Measurements from ENCODE around the gene NTRK2. TPM values are rescaled to one million over a fixed set of nuclear protein-coding genes. Genes with fewer than 3 reads are reported as not detected.

The NTRK2 gene
- total RNA-seq, 1 experiment from 2014 or later = not detected

- no peak for DNase-seq (ENCODE audit: low read depth)
Measured at GRCh38 chr9:84681516-84682285, 12.2 kb downstream of the NTRK2 start.

GRCh38 chr9:84686068-84686467 lies 16.5 kb downstream of the NTRK2 start:
- DNase-seq (ENCODE audit: low read depth) = no peak

- DNase-seq (ENCODE audit: low read depth) = no peak
Measured at GRCh38 chr9:84688956-84689355, 19.4 kb downstream of the NTRK2 start.

GRCh38 chr9:84691634-84692033 lies 22.1 kb downstream of the NTRK2 start:
- DNase-seq (ENCODE audit: low read depth) = no peak

GRCh38 chr9:84694248-84694647 lies 24.7 kb downstream of the NTRK2 start:
- DNase-seq (ENCODE audit: low read depth) = no peak

- DNase-seq (ENCODE audit: low read depth) = no peak
Measured at GRCh38 chr9:84697042-84697441, 27.5 kb downstream of the NTRK2 start.

GRCh38 chr9:84697509-84698114 lies 28.1 kb downstream of the NTRK2 start:
- DNase-seq (ENCODE audit: low read depth) = peak; percentile 36

GRCh38 chr9:84698323-84698722 lies 28.8 kb downstream of the NTRK2 start:
- no peak for DNase-seq (ENCODE audit: low read depth)

- DNase-seq (ENCODE audit: low read depth) = no peak
Measured at GRCh38 chr9:84699984-84700383, 30.5 kb downstream of the NTRK2 start.

- DNase-seq (ENCODE audit: low read depth) = no peak
Measured at GRCh38 chr9:84701801-84702200, 32.3 kb downstream of the NTRK2 start.

GRCh38 chr9:84702471-84702870 lies 32.9 kb downstream of the NTRK2 start:
- DNase-seq (ENCODE audit: low read depth) = no peak

GRCh38 chr9:84703793-84704192 lies 34.3 kb downstream of the NTRK2 start:
- no peak for DNase-seq (ENCODE audit: low read depth)

- no peak for DNase-seq (ENCODE audit: low read depth)
Measured at GRCh38 chr9:84705128-84705527, 35.6 kb downstream of the NTRK2 start.

- DNase-seq (ENCODE audit: low read depth) = no peak
Measured at GRCh38 chr9:84708400-84708799, 38.9 kb downstream of the NTRK2 start.

- no peak for DNase-seq (ENCODE audit: low read depth)
Measured at GRCh38 chr9:84709056-84709455, 39.5 kb downstream of the NTRK2 start.

GRCh38 chr9:84710701-84711397 lies 41.3 kb downstream of the NTRK2 start:
- DNase-seq (ENCODE audit: low read depth) = no peak

- DNase-seq (ENCODE audit: low read depth) = no peak
Measured at GRCh38 chr9:84711398-84711777, 41.9 kb downstream of the NTRK2 start.

- DNase-seq (ENCODE audit: low read depth) = peak; percentile 55
Measured at GRCh38 chr9:84711936-84712335, 42.4 kb downstream of the NTRK2 start.

GRCh38 chr9:84716217-84716616 lies 46.7 kb downstream of the NTRK2 start:
- DNase-seq (ENCODE audit: low read depth) = no peak

- DNase-seq (ENCODE audit: low read depth) = no peak
Measured at GRCh38 chr9:84718476-84718875, 48.9 kb downstream of the NTRK2 start.

GRCh38 chr9:84722388-84722989 lies 53.0 kb downstream of the NTRK2 start:
- no peak for DNase-seq (ENCODE audit: low read depth)

- DNase-seq (ENCODE audit: low read depth) = no peak
Measured at GRCh38 chr9:84723426-84723825, 53.9 kb downstream of the NTRK2 start.
